Measurements from ENCODE around the gene BCAS4.

Gene BCAS4

DNA sequence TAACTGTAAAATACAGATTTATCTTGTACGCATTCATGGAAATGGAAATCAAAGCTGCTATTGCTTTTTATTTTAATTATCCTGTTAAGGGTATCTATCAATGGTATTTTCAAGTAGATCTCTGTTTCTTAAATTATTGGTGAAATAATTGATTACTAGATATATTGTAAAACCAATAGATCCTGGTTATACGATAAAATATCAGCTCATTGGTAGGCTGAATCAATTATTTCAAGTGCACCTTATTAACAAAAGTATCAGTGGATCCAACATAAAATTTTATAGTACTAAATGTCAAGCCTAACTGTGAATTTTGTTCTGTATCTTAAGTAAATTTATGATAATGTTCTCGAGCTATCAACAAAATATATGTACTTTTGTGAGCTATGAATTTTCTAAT is 41.7 kb upstream of the BCAS4 start:
- no peak overlapping the region for H3K4me3 Mint-ChIP-seq

DNA sequence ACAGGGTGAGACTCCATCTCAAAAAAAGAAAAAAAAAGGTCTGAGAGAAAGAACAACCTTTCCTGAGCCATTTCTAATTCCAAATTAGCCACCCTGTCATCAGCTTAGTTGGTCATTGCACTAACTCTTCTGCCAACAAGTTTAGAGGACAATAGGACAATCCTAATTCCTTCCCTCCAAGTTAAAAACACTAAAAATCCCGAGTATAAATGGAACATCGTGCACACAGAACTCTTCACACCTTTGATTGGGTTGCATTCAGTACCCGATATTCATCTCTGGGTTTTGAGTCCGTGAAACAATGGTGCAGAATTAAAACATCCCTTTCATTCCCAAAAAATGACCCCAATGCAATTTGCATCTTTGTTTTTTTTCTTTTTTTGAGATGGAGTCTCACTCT is 40.4 kb upstream of the BCAS4 start:
- H3K27me3 Mint-ChIP-seq (ENCODE audit: low read depth, poor library complexity) = no peaks in the 10 kb centered on the region
- no peak overlapping the region for H3K27ac Mint-ChIP-seq
- H3K4me3 Mint-ChIP-seq = no peak overlapping the region
- DNase-seq = no peak
- no peaks in the 10 kb centered on the region for H3K9me3 Mint-ChIP-seq
- TF ChIP-seq CTCF (IDR thresholded peaks at IDR 0.05) = no peak
- peaks cover 25% of the 10 kb centered on the region for H3K36me3 Mint-ChIP-seq (ENCODE audit: low read depth)
- H3K4me1 Mint-ChIP-seq = peaks cover 11% of the 10 kb centered on the region

More for the DNA sequence above, 41.7 kb upstream of the BCAS4 start:
- no peak for TF ChIP-seq CTCF (IDR thresholded peaks at IDR 0.05)
- DNase-seq = no peak
- H3K27me3 Mint-ChIP-seq (ENCODE audit: low read depth, poor library complexity) = no peaks in the 10 kb centered on the region
- peaks cover 27% of the 10 kb centered on the region for H3K36me3 Mint-ChIP-seq (ENCODE audit: low read depth)
- H3K27ac Mint-ChIP-seq = no peak overlapping the region
- no peaks in the 10 kb centered on the region for H3K4me1 Mint-ChIP-seq
- H3K9me3 Mint-ChIP-seq = no peaks in the 10 kb centered on the region

GRCh38 chr20:50756447-50756846 is 38.4 kb upstream of the BCAS4 start:
- Mint-ChIP-seq H3K36me3 (ENCODE audit: low read depth) (peaks cover 13% of the 10 kb centered on the region), H3K27me3 (ENCODE audit: low read depth, poor library complexity) (no peaks in the 10 kb centered on the region), H3K27ac (no peak overlapping the region), H3K4me1 (peaks cover 15% of the 10 kb centered on the region), H3K4me3 (no peak overlapping the region), H3K9me3 (no peaks in the 10 kb centered on the region)
- no peak for DNase-seq
- TF ChIP-seq CTCF (IDR thresholded peaks at IDR 0.05) = no peak

- Mint-ChIP-seq H3K4me3 (no peak overlapping the region), H3K27ac (peak overlapping the region; percentile 30), H3K9me3 (no peaks in the 10 kb centered on the region), H3K36me3 (ENCODE audit: low read depth) (no peaks in the 10 kb centered on the region), H3K27me3 (ENCODE audit: low read depth, poor library complexity) (no peaks in the 10 kb centered on the region), H3K4me1 (peaks cover 31% of the 10 kb centered on the region)
- no peak for TF ChIP-seq CTCF (IDR thresholded peaks at IDR 0.05)
- DNase-seq = no peak
These were observed 36.4 kb upstream of the BCAS4 start for GRCh38 chr20:50758469-50758868.

GRCh38 chr20:50758992-50759391 is 35.9 kb upstream of the BCAS4 start:
- DNase-seq = no peak
- Mint-ChIP-seq H3K27me3 (ENCODE audit: low read depth, poor library complexity) (no peaks in the 10 kb centered on the region), H3K4me3 (no peak overlapping the region), H3K4me1 (peaks cover 36% of the 10 kb centered on the region), H3K36me3 (ENCODE audit: low read depth) (no peaks in the 10 kb centered on the region), H3K27ac (no peak overlapping the region), H3K9me3 (no peaks in the 10 kb centered on the region)
- TF ChIP-seq CTCF (IDR thresholded peaks at IDR 0.05) = no peak

DNA sequence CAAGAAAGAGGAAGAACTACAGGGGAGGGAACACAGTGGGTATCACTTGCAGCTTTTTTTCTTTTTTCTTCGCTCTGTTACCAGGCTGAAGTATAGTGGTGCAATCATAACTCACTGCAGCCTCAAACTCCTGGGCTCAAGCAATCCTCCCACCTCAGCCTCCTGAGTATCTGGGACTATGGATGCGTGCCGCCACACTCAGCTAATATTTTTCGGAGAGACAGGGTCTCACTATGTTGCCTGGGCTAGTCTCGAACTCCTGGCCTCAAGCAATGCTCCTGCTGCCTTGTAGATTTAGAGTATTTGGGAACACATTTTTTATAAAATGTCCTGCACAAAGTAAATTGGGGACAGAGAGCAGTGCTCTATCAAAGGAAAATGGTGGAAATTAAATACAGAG is 35.2 kb upstream of the BCAS4 start:
- H3K27ac Mint-ChIP-seq = no peak overlapping the region
- DNase-seq = no peak
- H3K4me1 Mint-ChIP-seq = peaks cover 42% of the 10 kb centered on the region
- no peaks in the 10 kb centered on the region for H3K27me3 Mint-ChIP-seq (ENCODE audit: low read depth, poor library complexity)
- TF ChIP-seq CTCF (IDR thresholded peaks at IDR 0.05) = no peak
- no peak overlapping the region for H3K4me3 Mint-ChIP-seq
- H3K36me3 Mint-ChIP-seq (ENCODE audit: low read depth) = no peaks in the 10 kb centered on the region
- H3K9me3 Mint-ChIP-seq = no peaks in the 10 kb centered on the region

Measured in nephron progenitor cell (in vitro differentiated cells).